Glomerular visceral epithelial cell (primary cell): ENCODE measurements around the gene MTMR8.

Source experiments
- DNase-seq: peaks from one replicate; pipeline ENCODE4 v3.0.0-alpha.2; 2016; ENCODE audit errors: extremely low spot score

MTMR8 gene

GRCh38 chrX:64313624-64314023, 81.6 kb downstream of the MTMR8 start:
- DNase-seq = no peak

DNA sequence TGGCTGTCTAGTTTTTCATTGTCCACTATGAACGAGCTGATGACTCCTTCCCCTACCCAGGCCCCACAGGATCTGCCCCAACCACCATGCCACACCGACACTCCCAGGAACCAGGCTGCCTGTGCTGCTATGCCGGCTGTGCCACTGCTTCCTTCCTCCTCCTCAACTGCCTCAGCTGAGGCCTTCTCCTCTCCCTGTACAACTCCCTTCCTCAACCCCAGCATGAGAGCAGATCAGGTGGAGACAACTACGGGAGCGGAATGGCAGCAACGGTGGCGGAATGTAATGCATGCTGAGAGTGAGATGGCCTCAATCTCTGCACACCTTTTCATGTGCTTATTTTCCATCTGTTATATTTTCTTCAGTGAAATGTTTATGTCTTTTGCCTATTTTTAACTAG, 88.5 kb downstream of the MTMR8 start:
- no peak for DNase-seq

DNA sequence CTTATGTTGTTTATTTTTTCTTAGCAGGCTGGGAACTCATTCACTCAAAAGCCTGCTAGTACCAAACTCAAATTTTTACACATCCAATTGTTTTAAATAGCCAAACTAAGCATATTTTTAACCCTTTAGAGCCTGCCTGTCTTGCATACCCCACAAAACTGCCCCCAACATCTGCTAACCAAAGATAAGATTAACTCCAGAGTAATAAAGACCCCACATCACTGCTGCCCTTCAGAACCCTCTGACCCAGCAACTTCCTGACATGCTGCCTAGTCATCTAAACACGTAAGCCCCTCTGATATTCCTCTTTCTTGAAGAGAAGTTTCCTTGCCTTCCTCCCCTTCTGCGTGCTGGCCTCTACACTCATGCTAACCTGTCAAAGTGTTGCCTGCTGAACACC, 104.1 kb downstream of the MTMR8 start:
- DNase-seq = no peak

DNA sequence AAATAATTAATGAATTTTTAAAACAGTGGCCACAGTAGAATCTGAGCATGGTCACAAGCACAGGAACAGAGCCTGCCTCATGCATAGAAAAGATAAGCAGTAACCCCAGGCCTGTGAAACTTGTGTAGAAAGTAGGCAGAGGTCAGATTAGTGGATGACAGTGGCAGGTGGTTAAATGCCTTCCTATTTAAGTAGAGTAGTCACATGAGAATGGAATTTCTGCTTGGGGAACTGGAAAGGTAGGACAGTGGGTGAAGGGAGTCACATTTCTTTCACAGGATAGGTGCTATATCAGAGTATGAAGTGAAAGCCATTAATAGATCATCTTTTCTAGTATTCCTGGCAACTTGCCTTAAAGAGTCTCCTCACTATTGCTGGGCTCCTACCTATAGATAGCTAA, 130.0 kb downstream of the MTMR8 start:
- DNase-seq = no peak

- no peak for DNase-seq
Observed at GRCh38 chrX:64230123-64230970, 164.9 kb downstream of the MTMR8 start, which contains the start of gene ASB12. ASB12 (minus strand) TSS chrX:64230607; CDS start chrX:64225650, 4,957 bp downstream.

GRCh38 chrX:64229154-64229553, 166.1 kb downstream of the MTMR8 start:
- DNase-seq = no peak
